Caco-2 (cell line): ENCODE data around the gene DEFB132. TPM values are rescaled to one million over a fixed set of nuclear protein-coding genes. Genes with fewer than 3 reads are reported as not detected.

Experiments
- BruUV-seq: library from RNA; stranded (reverse); fragments of 400-500 nt; replicated peaks from 2 replicates; lab custom pipeline; 2021; lab: Mats Ljungman, UMichigan
- CTCF ChIA-PET: fragments of 300-600 bp; sonication (Branson Sonifier 250); formaldehyde crosslinking; loops from one replicate; lab custom pipeline; 2022; ENCODE audit warnings: antibody characterized with exemption; lab: Charles Lee
- POLR2A ChIA-PET: fragments of 300-600 bp; sonication (Branson Sonifier 250); formaldehyde crosslinking; loops from one replicate; lab custom pipeline; 2022; ENCODE audit warnings: antibody characterized with exemption; lab: Charles Lee
- DNase-seq, 2 experiments: peaks; one replicate each; pipeline versions ENCODE4 v3.0.0 to v3.0.0-alpha.2; 2020 to 2022
- H3K27me3 ChIP-seq: replicated peaks from 2 replicates; pipeline ENCODE4 v1.6.0; 2011; ENCODE audit warnings: low read length; ENCODE audit not compliant: control insufficient read depth, insufficient read depth
- H3K36me3 ChIP-seq: 2 replicates; pipeline ENCODE4 v1.5.1; 2011; ENCODE audit warnings: low read length; ENCODE audit not compliant: control insufficient read depth, insufficient read depth
- H3K4me1 ChIP-seq: fragments of 250-450 bp; sonication (Bioruptor Pico); 2 replicates; pipeline ENCODE4 v1.5.1; 2020; ENCODE audit warnings: mild to moderate bottlenecking
- H3K4me3 ChIP-seq: 2 replicates; pipeline ENCODE4 v1.5.1; 2011; ENCODE audit warnings: low read depth, mild to moderate bottlenecking, control low read depth, low read length
- H3K9me3 ChIP-seq: fragments of 250-450 bp; sonication (Bioruptor Pico); 2 replicates; pipeline ENCODE4 v1.5.1; 2020; ENCODE audit warnings: mild to moderate bottlenecking, moderate library complexity
- H3K27ac Mint-ChIP-seq: one replicate; pipeline ENCODE4 v1.8.0; 2022; ENCODE audit warnings: mixed read lengths; ENCODE audit not compliant: unreplicated experiment
- H3K27me3 Mint-ChIP-seq: one replicate; pipeline ENCODE4 v1.8.0; 2022; ENCODE audit warnings: mixed read lengths; ENCODE audit not compliant: insufficient read depth, unreplicated experiment
- H3K36me3 Mint-ChIP-seq: one replicate; pipeline ENCODE4 v1.8.0; 2022; ENCODE audit warnings: mild to moderate bottlenecking, mixed read lengths; ENCODE audit not compliant: insufficient read depth, unreplicated experiment
- H3K4me1 Mint-ChIP-seq: one replicate; pipeline ENCODE4 v1.8.0; 2022; ENCODE audit warnings: low read depth, mixed read lengths; ENCODE audit not compliant: unreplicated experiment
- H3K4me3 Mint-ChIP-seq: one replicate; pipeline ENCODE4 v1.8.0; 2022; ENCODE audit warnings: mild to moderate bottlenecking, moderate library complexity, mixed read lengths; ENCODE audit not compliant: unreplicated experiment
- H3K9me3 Mint-ChIP-seq: one replicate; pipeline ENCODE4 v1.8.0; 2022; ENCODE audit warnings: mixed read lengths; ENCODE audit not compliant: unreplicated experiment
- intact Hi-C: fragments of 100-400 bp; cut with micrococcal nuclease; formaldehyde crosslinking; loops from one replicate; pipeline ENCODE4 v1.10.0; 2022; ENCODE audit not compliant: unreplicated experiment
- total RNA-seq: library from RNA; stranded (reverse); gene quantifications from 2 replicates; pipeline ENCODE4 v1.2.3, GENCODE V29; 2022
- TF ChIP-seq, protein P1 (sequence below), 2 experiments: fragments of 200-600 bp in 1 of 2; IDR thresholded peaks; 1 replicate in 1 of 2; 2 replicates in 1 of 2; pipeline versions ENCODE4 v1.5.1 to v1.8.0; 2011 to 2022; ENCODE audit warnings: antibody characterized with exemption in 1 of 2, control low read depth in 1 of 2, inconsistent platforms in 1 of 2, low read depth in 1 of 2, low read length in 1 of 2, mild to moderate bottlenecking in 1 of 2, moderate library complexity in 1 of 2; ENCODE audit not compliant: insufficient read depth in 1 of 2, severe bottlenecking in 1 of 2, unreplicated experiment in 1 of 2

The DEFB132 gene
- total RNA-seq, 1 experiment from 2014 or later, result not detected

DNA sequence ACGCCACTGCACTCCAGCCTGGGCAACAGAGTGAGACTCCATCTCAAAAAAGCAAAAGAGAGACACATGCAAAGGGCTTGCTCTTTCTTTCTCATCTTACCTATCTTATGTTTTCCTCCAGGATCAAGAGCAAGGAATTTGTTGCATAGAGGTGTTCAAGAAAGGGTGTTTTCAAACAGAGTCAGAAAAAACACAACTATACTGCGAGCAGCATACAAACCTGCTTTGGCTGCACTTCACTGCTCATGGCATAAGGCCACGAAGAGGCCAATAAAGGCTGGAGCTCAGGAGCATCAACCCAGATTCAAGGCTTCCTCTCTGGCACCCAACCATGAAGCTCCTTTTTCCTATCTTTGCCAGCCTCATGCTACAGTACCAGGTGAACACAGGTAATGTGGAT lies 30.6 kb upstream of the DEFB132 start, which contains the start of gene DEFB129:
TSS of gene DEFB129 (plus strand) at position 301 of the 400 bp plus-strand sequence. CDS start at position 332, 31 bp downstream.
- no peaks in the 10 kb centered on the region for H3K4me1 Mint-ChIP-seq
- no peaks in the 10 kb centered on the region; the same call in 1 of the 2 replicates for H3K9me3 ChIP-seq
- no peaks in the 10 kb centered on the region for H3K27me3 ChIP-seq
- H3K36me3 ChIP-seq, result no peaks in the 10 kb centered on the region
- no peak within 1 kb of the TSS for H3K4me3 ChIP-seq
- CTCF ChIA-PET, result no interaction called here
- intact Hi-C loops, result no loop called here
- H3K9me3 Mint-ChIP-seq, result no peaks in the 10 kb centered on the region
- peaks cover 5% of the 10 kb centered on the region for H3K27me3 Mint-ChIP-seq
- no peaks in the 10 kb centered on the region for H3K36me3 Mint-ChIP-seq
- DNase-seq, result no peak
- H3K27ac Mint-ChIP-seq, result no peak within 1 kb of the TSS
- POLR2A ChIA-PET, result no interaction called here
- no peaks in the 10 kb centered on the region for H3K4me1 ChIP-seq
- TF ChIP-seq, protein P1, sequence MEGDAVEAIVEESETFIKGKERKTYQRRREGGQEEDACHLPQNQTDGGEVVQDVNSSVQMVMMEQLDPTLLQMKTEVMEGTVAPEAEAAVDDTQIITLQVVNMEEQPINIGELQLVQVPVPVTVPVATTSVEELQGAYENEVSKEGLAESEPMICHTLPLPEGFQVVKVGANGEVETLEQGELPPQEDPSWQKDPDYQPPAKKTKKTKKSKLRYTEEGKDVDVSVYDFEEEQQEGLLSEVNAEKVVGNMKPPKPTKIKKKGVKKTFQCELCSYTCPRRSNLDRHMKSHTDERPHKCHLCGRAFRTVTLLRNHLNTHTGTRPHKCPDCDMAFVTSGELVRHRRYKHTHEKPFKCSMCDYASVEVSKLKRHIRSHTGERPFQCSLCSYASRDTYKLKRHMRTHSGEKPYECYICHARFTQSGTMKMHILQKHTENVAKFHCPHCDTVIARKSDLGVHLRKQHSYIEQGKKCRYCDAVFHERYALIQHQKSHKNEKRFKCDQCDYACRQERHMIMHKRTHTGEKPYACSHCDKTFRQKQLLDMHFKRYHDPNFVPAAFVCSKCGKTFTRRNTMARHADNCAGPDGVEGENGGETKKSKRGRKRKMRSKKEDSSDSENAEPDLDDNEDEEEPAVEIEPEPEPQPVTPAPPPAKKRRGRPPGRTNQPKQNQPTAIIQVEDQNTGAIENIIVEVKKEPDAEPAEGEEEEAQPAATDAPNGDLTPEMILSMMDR (IDR thresholded peaks at IDR 0.05; ENCODE audit: insufficient read depth in 1 of 2, low read depth in 1 of 2, low read length in 1 of 2, severe bottlenecking in 1 of 2, unreplicated experiment in 1 of 2), result no peak
- BruUV-seq, result no TSS peak
- no peak within 1 kb of the TSS for H3K4me3 Mint-ChIP-seq

DNA sequence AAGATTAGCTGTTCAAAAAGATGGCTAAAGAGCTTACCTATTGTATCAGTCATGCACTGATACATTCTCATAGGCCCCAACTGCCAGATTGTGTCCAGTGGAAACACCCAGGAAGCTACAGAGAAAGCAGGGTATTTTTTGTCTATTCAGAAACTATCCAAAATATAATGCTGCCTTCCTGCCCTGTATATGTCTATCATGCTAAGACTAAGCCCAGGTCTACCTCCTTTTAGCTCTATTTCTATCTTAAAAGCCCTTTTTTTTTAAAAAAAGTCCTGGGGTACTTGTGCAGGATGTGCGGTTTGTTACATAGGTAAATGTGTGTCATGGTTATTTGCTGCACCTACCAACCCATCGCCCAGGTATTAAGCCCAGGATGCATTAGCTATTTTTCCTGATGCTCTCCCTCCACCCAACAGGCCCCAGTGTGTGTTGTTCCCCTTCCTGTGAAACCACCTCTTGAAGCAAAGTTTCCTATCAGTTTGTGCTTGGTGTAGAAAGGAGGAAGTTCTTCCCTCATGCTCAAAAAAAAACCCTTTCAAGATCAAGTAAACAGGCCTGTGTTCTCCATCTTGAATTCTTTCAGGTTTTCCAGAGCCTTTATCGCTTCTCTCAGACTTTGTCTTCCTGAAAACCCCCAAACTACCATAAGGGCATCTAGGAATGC lies 30.0 kb upstream of the DEFB132 start:
- TF ChIP-seq, protein P1 (IDR thresholded peaks at IDR 0.05; ENCODE audit: insufficient read depth in 1 of 2, low read depth in 1 of 2, low read length in 1 of 2, severe bottlenecking in 1 of 2, unreplicated experiment in 1 of 2), result no peak
- Histone ChIP-seq H3K36me3 (no peaks in the 10 kb centered on the region), H3K27me3 (no peaks in the 10 kb centered on the region), H3K4me1 (no peaks in the 10 kb centered on the region), H3K4me3 (no peak overlapping the region), H3K9me3 (no peaks in the 10 kb centered on the region; the same call in 1 of the 2 replicates)
- POLR2A ChIA-PET, result no interaction called here
- H3K27ac Mint-ChIP-seq, result no peak overlapping the region
- no peak for DNase-seq
- H3K36me3 Mint-ChIP-seq, result no peaks in the 10 kb centered on the region
- H3K9me3 Mint-ChIP-seq, result no peaks in the 10 kb centered on the region
- intact Hi-C loops, result no loop called here
- BruUV-seq, result no TSS peak
- CTCF ChIA-PET, result no interaction called here
- no peaks in the 10 kb centered on the region for H3K4me1 Mint-ChIP-seq
- H3K4me3 Mint-ChIP-seq, result no peak overlapping the region
- peaks cover 5% of the 10 kb centered on the region for H3K27me3 Mint-ChIP-seq

DNA sequence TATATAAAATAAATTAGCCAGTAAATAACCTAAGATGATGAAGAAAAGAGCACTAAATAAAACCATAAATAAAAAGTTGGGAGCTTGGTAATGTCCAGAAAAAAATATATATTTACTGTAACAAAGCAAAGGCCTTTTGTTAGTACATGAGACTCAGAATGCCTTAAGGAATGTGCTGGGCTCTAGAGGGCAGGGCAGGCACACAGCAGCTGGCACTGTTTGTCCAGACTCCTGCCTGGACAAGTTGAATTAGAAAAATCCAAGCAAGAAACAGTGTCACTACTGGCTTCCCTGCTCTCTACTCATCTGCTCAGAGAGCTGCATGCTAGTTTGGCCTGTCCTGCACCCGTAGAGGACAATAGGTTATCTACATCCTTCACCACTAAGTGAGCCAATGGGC lies 21.6 kb upstream of the DEFB132 start:
- POLR2A ChIA-PET, result no interaction called here
- Mint-ChIP-seq H3K27ac (no peak overlapping the region), H3K27me3 (no peaks in the 10 kb centered on the region), H3K36me3 (no peaks in the 10 kb centered on the region), H3K9me3 (no peaks in the 10 kb centered on the region), H3K4me1 (no peaks in the 10 kb centered on the region), H3K4me3 (no peak overlapping the region)
- DNase-seq, result peak in 1 of 2 experiments; percentile 16
- no TSS peak for BruUV-seq
- TF ChIP-seq, protein P1 (IDR thresholded peaks at IDR 0.05; ENCODE audit: insufficient read depth in 1 of 2, low read depth in 1 of 2, low read length in 1 of 2, severe bottlenecking in 1 of 2, unreplicated experiment in 1 of 2), result peak in 1 of 2 experiments; percentile 25
- no peaks in the 10 kb centered on the region for H3K27me3 ChIP-seq
- H3K4me3 ChIP-seq, result no peak overlapping the region
- no peaks in the 10 kb centered on the region; the same call in 1 of the 2 replicates for H3K9me3 ChIP-seq
- CTCF ChIA-PET, result no interaction called here
- H3K36me3 ChIP-seq, result no peaks in the 10 kb centered on the region
- H3K4me1 ChIP-seq, result no peaks in the 10 kb centered on the region
- intact Hi-C loops, result loop anchor here (1.0 kb wide), 1 partner anchor 31 kb away; no protein-coding TSS in a partner anchor
